IMR-90 (cell line): ENCODE measurements around the gene KLHL3.

Experiments used
- CEBPB ChIP-seq: IDR thresholded peaks from 2 replicates; pipeline ENCODE4 v1.6.1; 2012; ENCODE audit warnings: low read depth, low read length, improper control_type of control experiment
- CHD1 ChIP-seq: IDR thresholded peaks from 2 replicates; pipeline ENCODE4 v1.6.1; 2012; ENCODE audit warnings: low read depth, low read length, improper control_type of control experiment
- MAFK ChIP-seq: IDR thresholded peaks from 2 replicates; pipeline ENCODE4 v1.6.1; 2012; ENCODE audit warnings: low read depth, low read length, improper control_type of control experiment
- MAZ ChIP-seq: IDR thresholded peaks from 2 replicates; pipeline ENCODE4 v1.6.1; 2012; ENCODE audit warnings: low read depth, mild to moderate bottlenecking, low read length, improper control_type of control experiment, moderate library complexity, borderline replicate concordance
- POLR2A ChIP-seq: IDR thresholded peaks from 2 replicates; pipeline ENCODE4 v1.6.1; 2012; ENCODE audit warnings: mild to moderate bottlenecking, low read depth, low read length
- RAD21 ChIP-seq: IDR thresholded peaks from 2 replicates; pipeline ENCODE4 v1.6.1; 2012; ENCODE audit warnings: low read length, improper control_type of control experiment
- RCOR1 ChIP-seq: IDR thresholded peaks from 2 replicates; pipeline ENCODE4 v1.6.1; 2012; ENCODE audit warnings: mild to moderate bottlenecking, low read length, improper control_type of control experiment; ENCODE audit not compliant: insufficient replicate concordance
- RFX5 ChIP-seq: IDR thresholded peaks from 2 replicates; pipeline ENCODE4 v1.8.0; 2012; ENCODE audit warnings: low read depth, mild to moderate bottlenecking, low read length, moderate library complexity
- SMC3 ChIP-seq: fragments of 150-350 bp; IDR thresholded peaks from 2 replicates; pipeline ENCODE4 v1.6.1; 2016; ENCODE audit warnings: low read depth, mild to moderate bottlenecking, antibody characterized with exemption, low read length, moderate library complexity
- TF ChIP-seq, protein P1 (sequence below): conservative IDR thresholded peaks from 2 replicates; pipeline ENCODE4 v1.5.1; 2012; ENCODE audit warnings: mild to moderate bottlenecking, low read depth, low read length, improper control_type of control experiment
- TF ChIP-seq, protein P2 (sequence below): fragments of 150-350 bp; IDR thresholded peaks from 2 replicates; pipeline ENCODE4 v1.6.1; 2017; ENCODE audit warnings: mild to moderate bottlenecking, antibody characterized with exemption, low read length, low read depth
- TF ChIP-seq, protein P3 (sequence below): fragments of 150-350 bp; IDR thresholded peaks from 2 replicates; pipeline ENCODE4 v1.6.1; 2016; ENCODE audit warnings: low read depth, mild to moderate bottlenecking, low read length, moderate library complexity, borderline replicate concordance

DNA sequence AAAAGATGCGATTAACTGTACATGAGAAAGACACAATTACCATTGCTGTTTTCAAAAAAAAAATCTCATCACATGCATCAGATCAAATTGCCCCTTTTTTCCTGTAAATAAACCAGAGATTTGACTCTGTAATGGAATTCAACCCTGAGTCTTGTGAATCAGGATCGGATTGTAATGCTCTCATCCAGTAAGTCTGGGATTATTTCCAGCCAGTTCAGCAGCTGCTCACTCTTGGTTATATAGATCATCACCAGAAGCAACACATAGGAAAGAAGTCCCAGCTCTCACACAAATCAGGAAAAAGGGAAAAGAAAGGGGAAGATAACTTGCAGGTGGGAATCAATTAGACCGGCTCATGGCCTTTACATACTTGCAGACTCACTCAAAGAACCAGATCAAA is 138.9 kb downstream of the KLHL3 start:
- TF ChIP-seq RCOR1: no peak
- TF ChIP-seq RAD21: no peak
- TF ChIP-seq, protein P1, sequence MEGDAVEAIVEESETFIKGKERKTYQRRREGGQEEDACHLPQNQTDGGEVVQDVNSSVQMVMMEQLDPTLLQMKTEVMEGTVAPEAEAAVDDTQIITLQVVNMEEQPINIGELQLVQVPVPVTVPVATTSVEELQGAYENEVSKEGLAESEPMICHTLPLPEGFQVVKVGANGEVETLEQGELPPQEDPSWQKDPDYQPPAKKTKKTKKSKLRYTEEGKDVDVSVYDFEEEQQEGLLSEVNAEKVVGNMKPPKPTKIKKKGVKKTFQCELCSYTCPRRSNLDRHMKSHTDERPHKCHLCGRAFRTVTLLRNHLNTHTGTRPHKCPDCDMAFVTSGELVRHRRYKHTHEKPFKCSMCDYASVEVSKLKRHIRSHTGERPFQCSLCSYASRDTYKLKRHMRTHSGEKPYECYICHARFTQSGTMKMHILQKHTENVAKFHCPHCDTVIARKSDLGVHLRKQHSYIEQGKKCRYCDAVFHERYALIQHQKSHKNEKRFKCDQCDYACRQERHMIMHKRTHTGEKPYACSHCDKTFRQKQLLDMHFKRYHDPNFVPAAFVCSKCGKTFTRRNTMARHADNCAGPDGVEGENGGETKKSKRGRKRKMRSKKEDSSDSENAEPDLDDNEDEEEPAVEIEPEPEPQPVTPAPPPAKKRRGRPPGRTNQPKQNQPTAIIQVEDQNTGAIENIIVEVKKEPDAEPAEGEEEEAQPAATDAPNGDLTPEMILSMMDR: no peak
- no peak for TF ChIP-seq POLR2A
- no peak for TF ChIP-seq CEBPB
- TF ChIP-seq MAZ: no peak
- TF ChIP-seq, protein P2, sequence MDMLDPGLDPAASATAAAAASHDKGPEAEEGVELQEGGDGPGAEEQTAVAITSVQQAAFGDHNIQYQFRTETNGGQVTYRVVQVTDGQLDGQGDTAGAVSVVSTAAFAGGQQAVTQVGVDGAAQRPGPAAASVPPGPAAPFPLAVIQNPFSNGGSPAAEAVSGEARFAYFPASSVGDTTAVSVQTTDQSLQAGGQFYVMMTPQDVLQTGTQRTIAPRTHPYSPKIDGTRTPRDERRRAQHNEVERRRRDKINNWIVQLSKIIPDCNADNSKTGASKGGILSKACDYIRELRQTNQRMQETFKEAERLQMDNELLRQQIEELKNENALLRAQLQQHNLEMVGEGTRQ: no peak
- TF ChIP-seq SMC3: no peak
- TF ChIP-seq RFX5: no peak
- TF ChIP-seq, protein P3, sequence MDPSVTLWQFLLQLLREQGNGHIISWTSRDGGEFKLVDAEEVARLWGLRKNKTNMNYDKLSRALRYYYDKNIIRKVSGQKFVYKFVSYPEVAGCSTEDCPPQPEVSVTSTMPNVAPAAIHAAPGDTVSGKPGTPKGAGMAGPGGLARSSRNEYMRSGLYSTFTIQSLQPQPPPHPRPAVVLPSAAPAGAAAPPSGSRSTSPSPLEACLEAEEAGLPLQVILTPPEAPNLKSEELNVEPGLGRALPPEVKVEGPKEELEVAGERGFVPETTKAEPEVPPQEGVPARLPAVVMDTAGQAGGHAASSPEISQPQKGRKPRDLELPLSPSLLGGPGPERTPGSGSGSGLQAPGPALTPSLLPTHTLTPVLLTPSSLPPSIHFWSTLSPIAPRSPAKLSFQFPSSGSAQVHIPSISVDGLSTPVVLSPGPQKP: no peak
- TF ChIP-seq MAFK: no peak
- no peak for TF ChIP-seq CHD1
